PFSK-1 (cell line): ENCODE results near the gene SEMA3D.

ENCODE experiments used
- FOXP2 ChIP-seq: optimal IDR thresholded peaks from 2 replicates; pipeline ENCODE3; 2011; ENCODE audit warnings: borderline replicate concordance, control low read depth, inconsistent platforms; ENCODE audit not compliant: insufficient read depth; ENCODE audit errors: extremely low read length, extremely low read depth
- POLR2AphosphoS5 ChIP-seq: IDR thresholded peaks from 2 replicates; pipeline ENCODE4 v1.6.1; 2012; ENCODE audit warnings: low read depth, mild to moderate bottlenecking, control low read depth, low read length, moderate library complexity
- REST ChIP-seq, 2 experiments: IDR thresholded peaks; 2 replicates each; pipeline versions ENCODE4 v1.6.1 to v1.8.0; 2011 to 2012; ENCODE audit warnings: low read depth in 2 of 2, low read length in 2 of 2, control low read depth in 1 of 2, inconsistent platforms in 1 of 2, mild to moderate bottlenecking in 1 of 2, moderate library complexity in 1 of 2; ENCODE audit not compliant: insufficient read depth in 1 of 2
- SIN3A ChIP-seq: IDR thresholded peaks from 2 replicates; pipeline ENCODE4 v1.6.1; 2012; ENCODE audit warnings: mild to moderate bottlenecking, low read length, moderate library complexity, borderline replicate concordance; ENCODE audit not compliant: insufficient read depth
- TAF1 ChIP-seq: IDR thresholded peaks from 2 replicates; pipeline ENCODE4 v1.6.1; 2012; ENCODE audit warnings: low read length, control low read depth, borderline replicate concordance; ENCODE audit not compliant: insufficient read depth

Gene SEMA3D

GRCh38 chr7:84985073-84985784 lies 201.6 kb downstream of the SEMA3D start:
- TF ChIP-seq POLR2AphosphoS5, result no peak
- no peak for TF ChIP-seq FOXP2
- no peak for TF ChIP-seq REST (IDR thresholded peaks at IDR 0.05; ENCODE audit: insufficient read depth in 1 of 2, low read depth in 2 of 2, low read length in 2 of 2)
- no peak for TF ChIP-seq TAF1
- no peak for TF ChIP-seq SIN3A

- no peak for TF ChIP-seq REST (IDR thresholded peaks at IDR 0.05; ENCODE audit: insufficient read depth in 1 of 2, low read depth in 2 of 2, low read length in 2 of 2)
- TF ChIP-seq FOXP2, result no peak
- TF ChIP-seq TAF1, result no peak
- no peak for TF ChIP-seq SIN3A
- TF ChIP-seq POLR2AphosphoS5, result no peak
These were observed 204.7 kb downstream of the SEMA3D start for GRCh38 chr7:84982199-84982598.

- no peak for TF ChIP-seq POLR2AphosphoS5
- TF ChIP-seq FOXP2, result no peak
- TF ChIP-seq TAF1, result no peak
- no peak for TF ChIP-seq SIN3A
These were observed 205.5 kb downstream of the SEMA3D start for GRCh38 chr7:84981055-84981976.

- TF ChIP-seq SIN3A (no peak), REST (IDR thresholded peaks at IDR 0.05; ENCODE audit: insufficient read depth in 1 of 2, low read depth in 2 of 2, low read length in 2 of 2) (no peak), FOXP2 (no peak), TAF1 (no peak)
These were observed 211.2 kb downstream of the SEMA3D start for GRCh38 chr7:84975586-84976185.

GRCh38 chr7:84971360-84971759 lies 215.5 kb downstream of the SEMA3D start:
- no peak for TF ChIP-seq REST (IDR thresholded peaks at IDR 0.05; ENCODE audit: insufficient read depth in 1 of 2, low read depth in 2 of 2, low read length in 2 of 2)
- TF ChIP-seq FOXP2, result no peak
- TF ChIP-seq SIN3A, result no peak
- TF ChIP-seq POLR2AphosphoS5, result no peak
- no peak for TF ChIP-seq TAF1
